Mammary epithelial cell (primary cell): ENCODE data around the gene TNNT3.

Experiments used
- EZH2 ChIP-seq: IDR thresholded peaks from 2 replicates; pipeline ENCODE4 v1.6.1; 2012; ENCODE audit warnings: low read length, inconsistent platforms, borderline replicate concordance
- TF ChIP-seq, protein P1 (sequence below), 2 donors: IDR thresholded peaks in 1 of 2; conservative IDR thresholded peaks in 1 of 2; 2 replicates each; pipeline ENCODE4 v1.5.1; 2011 to 2012; ENCODE audit warnings: inconsistent platforms in 2 of 2, low read length in 2 of 2, mild to moderate bottlenecking in 2 of 2, control low read depth in 1 of 2, low read depth in 1 of 2; ENCODE audit not compliant: insufficient read depth in 1 of 2; ENCODE audit errors: extremely low read depth in 1 of 2

DNA sequence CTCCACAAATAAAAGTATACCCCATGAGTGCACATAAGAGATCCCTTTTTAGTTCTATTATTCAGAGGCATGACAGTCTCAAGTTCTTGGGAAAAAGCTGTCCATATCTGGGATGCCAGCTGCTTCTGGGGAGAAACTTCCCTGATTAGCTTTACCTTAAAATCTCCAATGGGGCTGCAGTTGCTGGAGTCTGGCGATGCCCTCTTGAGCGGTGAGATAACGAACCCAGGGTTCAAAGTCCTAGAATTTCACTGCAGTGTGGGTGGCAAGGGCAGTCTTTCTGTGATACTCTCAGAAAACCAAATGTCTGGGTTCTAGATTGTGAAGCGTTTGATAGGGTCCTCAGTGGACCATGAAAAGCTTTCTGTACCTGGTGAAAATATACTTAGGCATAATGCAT is 20.4 kb upstream of the TNNT3 start:
- TF ChIP-seq, protein P1, sequence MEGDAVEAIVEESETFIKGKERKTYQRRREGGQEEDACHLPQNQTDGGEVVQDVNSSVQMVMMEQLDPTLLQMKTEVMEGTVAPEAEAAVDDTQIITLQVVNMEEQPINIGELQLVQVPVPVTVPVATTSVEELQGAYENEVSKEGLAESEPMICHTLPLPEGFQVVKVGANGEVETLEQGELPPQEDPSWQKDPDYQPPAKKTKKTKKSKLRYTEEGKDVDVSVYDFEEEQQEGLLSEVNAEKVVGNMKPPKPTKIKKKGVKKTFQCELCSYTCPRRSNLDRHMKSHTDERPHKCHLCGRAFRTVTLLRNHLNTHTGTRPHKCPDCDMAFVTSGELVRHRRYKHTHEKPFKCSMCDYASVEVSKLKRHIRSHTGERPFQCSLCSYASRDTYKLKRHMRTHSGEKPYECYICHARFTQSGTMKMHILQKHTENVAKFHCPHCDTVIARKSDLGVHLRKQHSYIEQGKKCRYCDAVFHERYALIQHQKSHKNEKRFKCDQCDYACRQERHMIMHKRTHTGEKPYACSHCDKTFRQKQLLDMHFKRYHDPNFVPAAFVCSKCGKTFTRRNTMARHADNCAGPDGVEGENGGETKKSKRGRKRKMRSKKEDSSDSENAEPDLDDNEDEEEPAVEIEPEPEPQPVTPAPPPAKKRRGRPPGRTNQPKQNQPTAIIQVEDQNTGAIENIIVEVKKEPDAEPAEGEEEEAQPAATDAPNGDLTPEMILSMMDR (conservative IDR thresholded peaks at IDR 0.05 in 1 of 2, IDR thresholded peaks at IDR 0.05 in 1 of 2; ENCODE audit: extremely low read depth in 1 of 2, insufficient read depth in 1 of 2, low read depth in 1 of 2, low read length in 2 of 2) = no peak
- no peak for TF ChIP-seq EZH2
